ENCODE results near the gene XPC.

The XPC gene

GRCh38 chr3:14169871-14170270 is 8.5 kb downstream of the XPC start:
- no peak for DNase-seq

- no peak for DNase-seq
These were observed 9.0 kb downstream of the XPC start for GRCh38 chr3:14169435-14169834.

GRCh38 chr3:14166877-14167603 is 11.4 kb downstream of the XPC start:
- DNase-seq: no peak

- no peak for DNase-seq
These were observed 16.2 kb downstream of the XPC start for GRCh38 chr3:14162178-14162577.

GRCh38 chr3:14161282-14161681 is 17.1 kb downstream of the XPC start:
- no peak for DNase-seq

GRCh38 chr3:14159426-14159825 is 19.0 kb downstream of the XPC start:
- no peak for DNase-seq

GRCh38 chr3:14158370-14158769 is 20.0 kb downstream of the XPC start:
- no peak for DNase-seq

GRCh38 chr3:14157951-14158350 is 20.4 kb downstream of the XPC start:
- DNase-seq: no peak

GRCh38 chr3:14156843-14157561 is 21.4 kb downstream of the XPC start:
- DNase-seq: no peak

- no peak for DNase-seq
These were observed 22.2 kb downstream of the XPC start for GRCh38 chr3:14156201-14156600.

- no peak for DNase-seq
These were observed 23.4 kb downstream of the XPC start for GRCh38 chr3:14154895-14155440.

GRCh38 chr3:14154276-14154675 is 24.1 kb downstream of the XPC start:
- DNase-seq: no peak

GRCh38 chr3:14153663-14154062 is 24.7 kb downstream of the XPC start:
- no peak for DNase-seq

- no peak for DNase-seq
These were observed 25.4 kb downstream of the XPC start for GRCh38 chr3:14152963-14153355.

GRCh38 chr3:14152233-14152962 is 26.0 kb downstream of the XPC start:
- no peak for DNase-seq

- no peak for DNase-seq
These were observed 26.8 kb downstream of the XPC start for GRCh38 chr3:14151471-14152083.

GRCh38 chr3:14150491-14151230 is 27.7 kb downstream of the XPC start:
- DNase-seq: no peak

GRCh38 chr3:14150078-14150477 is 28.3 kb downstream of the XPC start:
- no peak for DNase-seq

GRCh38 chr3:14148041-14148985 is 30.1 kb downstream of the XPC start:
- no peak for DNase-seq

GRCh38 chr3:14147617-14148016 is 30.8 kb downstream of the XPC start:
- DNase-seq: no peak

- no peak for DNase-seq
These were observed 31.4 kb downstream of the XPC start for GRCh38 chr3:14147066-14147435.

Measured in stimulated activated naive CD4-positive, alpha-beta T cell treated with Interleukin-2 at 50 U/mL for 16 hours (primary cell).